GM19452 (cell line): ENCODE data around the gene STIMATE.

ENCODE experiments used
- ATAC-seq: cut with Tn5 transposase; IDR thresholded peaks from one replicate; pipeline ENCODE4 v1.9.1; 2021; ENCODE audit not compliant: unreplicated experiment

The STIMATE gene

GRCh38 chr3:52824037-52824436 is 73.3 kb downstream of the STIMATE start:
- no peak for ATAC-seq

GRCh38 chr3:52822363-52822762 is 75.0 kb downstream of the STIMATE start:
- no peak for ATAC-seq

- ATAC-seq, result no peak
Measured at GRCh38 chr3:52820736-52821135, 76.6 kb downstream of the STIMATE start.

GRCh38 chr3:52819936-52820335 is 77.4 kb downstream of the STIMATE start:
- ATAC-seq, result no peak

GRCh38 chr3:52817860-52818259 is 79.5 kb downstream of the STIMATE start:
- ATAC-seq, result no peak

- no peak for ATAC-seq
Measured at GRCh38 chr3:52817221-52817620, 80.1 kb downstream of the STIMATE start.

GRCh38 chr3:52816654-52817053 is 80.7 kb downstream of the STIMATE start:
- ATAC-seq, result no peak

GRCh38 chr3:52816199-52816598 is 81.1 kb downstream of the STIMATE start:
- no peak for ATAC-seq

GRCh38 chr3:52813810-52814209 is 83.5 kb downstream of the STIMATE start:
- no peak for ATAC-seq

- ATAC-seq, result no peak
Measured at GRCh38 chr3:52811452-52812011, 85.8 kb downstream of the STIMATE start.

GRCh38 chr3:52810923-52811322 is 86.4 kb downstream of the STIMATE start:
- no peak for ATAC-seq

- no peak for ATAC-seq
Measured at GRCh38 chr3:52809662-52810377, 87.5 kb downstream of the STIMATE start.

- ATAC-seq, result no peak
Measured at GRCh38 chr3:52809149-52809548, 88.2 kb downstream of the STIMATE start.

- ATAC-seq, result no peak
Measured at GRCh38 chr3:52805270-52806039, 91.9 kb downstream of the STIMATE start.

- no peak for ATAC-seq
Measured at GRCh38 chr3:52801839-52802238, 95.5 kb downstream of the STIMATE start.

- ATAC-seq, result no peak
Measured at GRCh38 chr3:52800079-52800478, 97.3 kb downstream of the STIMATE start.

GRCh38 chr3:52798978-52799476 is 98.3 kb downstream of the STIMATE start:
- no peak for ATAC-seq

- no peak for ATAC-seq
Measured at GRCh38 chr3:52798376-52798977, 98.9 kb downstream of the STIMATE start.

- ATAC-seq, result no peak
Measured at GRCh38 chr3:52796411-52796810, 100.9 kb downstream of the STIMATE start.

GRCh38 chr3:52795298-52795900 is 101.9 kb downstream of the STIMATE start:
- no peak for ATAC-seq

- ATAC-seq, result no peak
Measured at GRCh38 chr3:52794612-52795099, 102.7 kb downstream of the STIMATE start, which contains the start of gene ITIH3. ITIH3 (plus strand) TSS chr3:52794796; CDS start chr3:52794804, 8 bp downstream.
